Measurements from ENCODE around the gene PRKCA. TPM values are rescaled to one million over a fixed set of nuclear protein-coding genes. Genes with fewer than 3 reads are reported as not detected.

The PRKCA gene
- total and polyA plus RNA-seq, 2 of the 13 experiments (the other 11 are each of a cell fraction or from before 2014, with no cell fraction given): 18.5 to 21.5 TPM

GRCh38 chr17:66817750-66818149 lies 515.3 kb downstream of the PRKCA start (continued):
- TF ChIP-seq TCF7L2 (IDR thresholded peaks at IDR 0.05; ENCODE audit: low read depth, low read length) (no peak), HNRNPLL (IDR thresholded peaks at IDR 0.05; ENCODE audit: low read depth, low read length, poor library complexity, severe bottlenecking) (no peak), AKNA (CRISPR knock-in tag; IDR thresholded peaks at IDR 0.05; ENCODE audit: borderline replicate concordance) (no peak), HNF1B (CRISPR knock-in tag; IDR thresholded peaks at IDR 0.05) (no peak), ASH2L (IDR thresholded peaks at IDR 0.05; ENCODE audit: insufficient read length, low read depth, low read length) (no peak), ZNF768 (CRISPR knock-in tag; IDR thresholded peaks at IDR 0.05) (no peak), DZIP1 (CRISPR knock-in tag; IDR thresholded peaks at IDR 0.05) (no peak)

All from HepG2 (cell line).